ENCODE measurements around the gene PSMD6.

PSMD6 gene

GRCh38 chr3:64019879-64020278 lies 3.4 kb downstream of the PSMD6 start:
- no peak overlapping the region for H3K9ac ChIP-seq
- H3K4me2 ChIP-seq (ENCODE audit: low read length) = no peak overlapping the region
- no peaks in the 10 kb centered on the region for H3K9me3 ChIP-seq (ENCODE audit: control insufficient read depth, low read length)
- no peaks in the 10 kb centered on the region for H3K27me3 ChIP-seq (ENCODE audit: control insufficient read depth, insufficient read depth, low read length)
- H3K79me2 ChIP-seq = peaks cover 22% of the 10 kb centered on the region
- H3K4me1 ChIP-seq = peaks cover 6% of the 10 kb centered on the region
- no peaks in the 10 kb centered on the region for H3K36me3 ChIP-seq (ENCODE audit: control insufficient read depth, insufficient read depth, low read length)
- H2AFZ ChIP-seq = no peak overlapping the region
- H3K4me3 ChIP-seq (ENCODE audit: low read depth, low read length) = no peak overlapping the region
- TF ChIP-seq, protein P1, sequence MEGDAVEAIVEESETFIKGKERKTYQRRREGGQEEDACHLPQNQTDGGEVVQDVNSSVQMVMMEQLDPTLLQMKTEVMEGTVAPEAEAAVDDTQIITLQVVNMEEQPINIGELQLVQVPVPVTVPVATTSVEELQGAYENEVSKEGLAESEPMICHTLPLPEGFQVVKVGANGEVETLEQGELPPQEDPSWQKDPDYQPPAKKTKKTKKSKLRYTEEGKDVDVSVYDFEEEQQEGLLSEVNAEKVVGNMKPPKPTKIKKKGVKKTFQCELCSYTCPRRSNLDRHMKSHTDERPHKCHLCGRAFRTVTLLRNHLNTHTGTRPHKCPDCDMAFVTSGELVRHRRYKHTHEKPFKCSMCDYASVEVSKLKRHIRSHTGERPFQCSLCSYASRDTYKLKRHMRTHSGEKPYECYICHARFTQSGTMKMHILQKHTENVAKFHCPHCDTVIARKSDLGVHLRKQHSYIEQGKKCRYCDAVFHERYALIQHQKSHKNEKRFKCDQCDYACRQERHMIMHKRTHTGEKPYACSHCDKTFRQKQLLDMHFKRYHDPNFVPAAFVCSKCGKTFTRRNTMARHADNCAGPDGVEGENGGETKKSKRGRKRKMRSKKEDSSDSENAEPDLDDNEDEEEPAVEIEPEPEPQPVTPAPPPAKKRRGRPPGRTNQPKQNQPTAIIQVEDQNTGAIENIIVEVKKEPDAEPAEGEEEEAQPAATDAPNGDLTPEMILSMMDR (IDR thresholded peaks at IDR 0.05) = no peak
- no peak overlapping the region for H3K27ac ChIP-seq

GRCh38 chr3:64019271-64019670 lies 4.0 kb downstream of the PSMD6 start:
- TF ChIP-seq, protein P1 (IDR thresholded peaks at IDR 0.05) = no peak

GRCh38 chr3:64016941-64017620 lies 6.2 kb downstream of the PSMD6 start:
- peaks cover 6% of the 10 kb centered on the region for H3K79me2 ChIP-seq
- TF ChIP-seq, protein P1 (IDR thresholded peaks at IDR 0.05) = no peak
- no peak overlapping the region for H3K27ac ChIP-seq
- no peak overlapping the region for H3K4me3 ChIP-seq (ENCODE audit: low read depth, low read length)
- H3K4me2 ChIP-seq (ENCODE audit: low read length) = no peak overlapping the region
- no peak overlapping the region for H3K9ac ChIP-seq
- no peak overlapping the region for H2AFZ ChIP-seq
- no peaks in the 10 kb centered on the region for H3K9me3 ChIP-seq (ENCODE audit: control insufficient read depth, low read length)
- H3K27me3 ChIP-seq (ENCODE audit: control insufficient read depth, insufficient read depth, low read length) = no peaks in the 10 kb centered on the region
- H3K4me1 ChIP-seq = peaks cover 5% of the 10 kb centered on the region
- no peaks in the 10 kb centered on the region for H3K36me3 ChIP-seq (ENCODE audit: control insufficient read depth, insufficient read depth, low read length)

More at GRCh38 chr3:64019271-64019670, 4.0 kb downstream of the PSMD6 start:
- Histone ChIP-seq H3K9ac (no peak overlapping the region), H3K9me3 (ENCODE audit: control insufficient read depth, low read length) (no peaks in the 10 kb centered on the region), H3K79me2 (peaks cover 23% of the 10 kb centered on the region), H2AFZ (no peak overlapping the region), H3K4me2 (ENCODE audit: low read length) (no peak overlapping the region), H3K27me3 (ENCODE audit: control insufficient read depth, insufficient read depth, low read length) (no peaks in the 10 kb centered on the region), H3K36me3 (ENCODE audit: control insufficient read depth, insufficient read depth, low read length) (no peaks in the 10 kb centered on the region), H3K27ac (no peak overlapping the region), H3K4me3 (ENCODE audit: low read depth, low read length) (no peak overlapping the region), H3K4me1 (peaks cover 6% of the 10 kb centered on the region)

GRCh38 chr3:64011685-64012084 lies 11.6 kb downstream of the PSMD6 start:
- H3K9ac ChIP-seq = no peak overlapping the region
- H3K4me1 ChIP-seq = peaks cover 5% of the 10 kb centered on the region
- no peak overlapping the region for H3K27ac ChIP-seq
- H3K36me3 ChIP-seq (ENCODE audit: control insufficient read depth, insufficient read depth, low read length) = no peaks in the 10 kb centered on the region
- H3K79me2 ChIP-seq = peaks cover 2% of the 10 kb centered on the region
- H3K4me2 ChIP-seq (ENCODE audit: low read length) = no peak overlapping the region
- H3K27me3 ChIP-seq (ENCODE audit: control insufficient read depth, insufficient read depth, low read length) = no peaks in the 10 kb centered on the region
- no peak overlapping the region for H3K4me3 ChIP-seq (ENCODE audit: low read depth, low read length)
- TF ChIP-seq, protein P1 (IDR thresholded peaks at IDR 0.05) = no peak
- no peak overlapping the region for H2AFZ ChIP-seq
- no peaks in the 10 kb centered on the region for H3K9me3 ChIP-seq (ENCODE audit: control insufficient read depth, low read length)

GRCh38 chr3:64010199-64010598 lies 13.1 kb downstream of the PSMD6 start:
- H3K79me2 ChIP-seq = peaks cover 2% of the 10 kb centered on the region
- no peak overlapping the region for H3K9ac ChIP-seq
- no peak overlapping the region for H2AFZ ChIP-seq
- H3K36me3 ChIP-seq (ENCODE audit: control insufficient read depth, insufficient read depth, low read length) = no peaks in the 10 kb centered on the region
- H3K4me1 ChIP-seq = peaks cover 5% of the 10 kb centered on the region
- no peak overlapping the region for H3K4me2 ChIP-seq (ENCODE audit: low read length)
- H3K4me3 ChIP-seq (ENCODE audit: low read depth, low read length) = no peak overlapping the region
- no peaks in the 10 kb centered on the region for H3K9me3 ChIP-seq (ENCODE audit: control insufficient read depth, low read length)
- no peaks in the 10 kb centered on the region for H3K27me3 ChIP-seq (ENCODE audit: control insufficient read depth, insufficient read depth, low read length)
- TF ChIP-seq, protein P1 (IDR thresholded peaks at IDR 0.05) = no peak
- H3K27ac ChIP-seq = no peak overlapping the region

All from parathyroid adenoma (tissue), 2 donors.